CD14-positive monocyte (primary cell): ENCODE data around the gene EPS15. TPM values are rescaled to one million over a fixed set of nuclear protein-coding genes. Genes with fewer than 3 reads are reported as not detected.

Source experiments
- DNase-seq, 3 donors: peaks; one replicate each; pipeline ENCODE4 v3.0.0-alpha.2; 2011 to 2022
- H2AFZ ChIP-seq: 2 replicates; pipeline ENCODE4 v1.6.0; 2012; ENCODE audit warnings: mild to moderate bottlenecking, low read depth, low read length, inconsistent platforms; ENCODE audit not compliant: insufficient read depth, poor library complexity, severe bottlenecking
- H3K27ac ChIP-seq, 2 donors: 1 replicate in 1 of 2; 2 replicates in 1 of 2; pipeline ENCODE4 v1.5.1; 2012 to 2013; ENCODE audit warnings: low read length in 2 of 2, control low read depth in 1 of 2, inconsistent platforms in 1 of 2, low read depth in 1 of 2, mild to moderate bottlenecking in 1 of 2
- H3K27me3 ChIP-seq, 2 donors: one replicate each; pipeline versions ENCODE4 v1.6.0 to v1.6.1; 2011 to 2013; ENCODE audit warnings: low read length in 2 of 2; ENCODE audit not compliant: control insufficient read depth in 2 of 2, insufficient read depth in 2 of 2
- H3K36me3 ChIP-seq, 2 donors: replicated peaks in 1 of 2; 1 replicate in 1 of 2; 2 replicates in 1 of 2; pipeline versions ENCODE4 v1.5.1 to v1.6.1; 2012 to 2013; ENCODE audit warnings: low read length in 2 of 2, control low read depth in 1 of 2, inconsistent platforms in 1 of 2, mild to moderate bottlenecking in 1 of 2; ENCODE audit not compliant: insufficient read depth in 2 of 2, control insufficient read depth in 1 of 2
- H3K4me1 ChIP-seq, 2 donors: 1 replicate in 1 of 2; 2 replicates in 1 of 2; pipeline versions ENCODE4 v1.5.1 to v1.6.1; 2012 to 2013; ENCODE audit warnings: low read length in 2 of 2, control low read depth in 1 of 2, inconsistent platforms in 1 of 2, mild to moderate bottlenecking in 1 of 2, moderate library complexity in 1 of 2; ENCODE audit not compliant: insufficient read depth in 2 of 2, control insufficient read depth in 1 of 2
- H3K4me2 ChIP-seq: replicated peaks from 2 replicates; pipeline ENCODE3; 2012; ENCODE audit warnings: low read length, moderate library complexity, mild to moderate bottlenecking; ENCODE audit not compliant: poor library complexity, severe bottlenecking; ENCODE audit errors: extremely low read depth
- H3K4me3 ChIP-seq, 3 experiments: fragments of 200-600 bp in 1 of 3; sonication (generic) in 1 of 3; replicated peaks in 1 of 3; 1 replicate in 2 of 3; 2 replicates in 1 of 3; pipeline ENCODE4 v1.5.1; 2011 to 2013; ENCODE audit warnings: low read length in 3 of 3, mild to moderate bottlenecking in 3 of 3, control low read depth in 2 of 3, low read depth in 2 of 3, inconsistent platforms in 1 of 3, moderate library complexity in 1 of 3
- H3K79me2 ChIP-seq: 2 replicates; pipeline ENCODE4 v1.6.0; 2012; ENCODE audit warnings: mild to moderate bottlenecking, control low read depth, inconsistent platforms, low read length, moderate library complexity; ENCODE audit not compliant: insufficient read depth
- H3K9ac ChIP-seq: 2 replicates; pipeline ENCODE4 v1.6.0; 2017; ENCODE audit warnings: low read length, mild to moderate bottlenecking; ENCODE audit not compliant: insufficient read depth, poor library complexity, severe bottlenecking
- H3K9me3 ChIP-seq, 2 donors: replicated peaks in 1 of 2; 1 replicate in 1 of 2; 2 replicates in 1 of 2; pipeline versions ENCODE4 v1.5.1 to v1.6.1; 2012 to 2013; ENCODE audit warnings: low read length in 2 of 2, control low read depth in 1 of 2; ENCODE audit not compliant: control insufficient read depth in 1 of 2, insufficient read depth in 1 of 2
- H4K20me1 ChIP-seq: 2 replicates; pipeline ENCODE4 v1.6.0; 2012; ENCODE audit warnings: mild to moderate bottlenecking, low read length, control low read depth, moderate library complexity; ENCODE audit not compliant: insufficient read depth
- H3K27ac Mint-ChIP-seq, 7 donors: one replicate each; pipeline ENCODE4 v1.8.0; 2020; ENCODE audit warnings: mild to moderate bottlenecking in 7 of 7, mixed read lengths in 7 of 7, moderate library complexity in 6 of 7, inconsistent platforms in 2 of 7
- H3K27me3 Mint-ChIP-seq, 3 donors: one replicate each; pipeline ENCODE4 v1.8.0; 2021 to 2022; ENCODE audit warnings: low read depth in 3 of 3, mild to moderate bottlenecking in 3 of 3, mixed read lengths in 3 of 3, moderate library complexity in 3 of 3, inconsistent platforms in 1 of 3
- H3K36me3 Mint-ChIP-seq, 2 donors: one replicate each; pipeline ENCODE4 v1.8.0; 2020; ENCODE audit warnings: mixed read lengths in 2 of 2, inconsistent platforms in 1 of 2, mild to moderate bottlenecking in 1 of 2
- H3K4me1 Mint-ChIP-seq: one replicate; pipeline ENCODE4 v1.8.0; 2020; ENCODE audit warnings: mild to moderate bottlenecking, mixed read lengths
- H3K4me3 Mint-ChIP-seq, 2 donors: one replicate each; pipeline ENCODE4 v1.8.0; 2020; ENCODE audit warnings: mild to moderate bottlenecking in 2 of 2, mixed read lengths in 2 of 2, moderate library complexity in 1 of 2
- H3K9me3 Mint-ChIP-seq, 7 donors: one replicate each; pipeline ENCODE4 v1.8.0; 2020 to 2022; ENCODE audit warnings: mixed read lengths in 7 of 7, mild to moderate bottlenecking in 6 of 7, moderate library complexity in 6 of 7, inconsistent platforms in 2 of 7
- CTCF ChIP-seq: fragments of 200-600 bp; IDR thresholded peaks from one replicate; pipeline ENCODE4 v1.8.0; 2022; ENCODE audit warnings: antibody characterized with exemption, mild to moderate bottlenecking
- WGBS: methylation state at CpG from one replicate; pipeline ENCODE4 v1.1.5; 2013; ENCODE audit warnings: missing lambda C conversion rate; ENCODE audit not compliant: insufficient coverage; 5-methylcytosine and 5-hydroxymethylcytosine counted together
- intact Hi-C, 2 donors: fragments of 100-400 bp; cut with micrococcal nuclease; formaldehyde crosslinking; loops; one replicate each; pipeline versions ENCODE4 v1.15.0 to v1.15.1; 2023
- polyA plus RNA-seq, 3 donors: library from polyadenylated mRNA; depleted of rRNA in 1 of 3; unstranded in 2 of 3; stranded (reverse) in 1 of 3; fragments of 300-500 nt in 2 of 3; fragments of >200 nt in 1 of 3; fragmentation: Illumina TruSeq in 2 of 3; gene quantifications; 1 replicate in 2 of 3; 2 replicates in 1 of 3; pipeline ENCODE4 v1.2.3, GENCODE V29; 2012 to 2021

EPS15 gene
- polyA plus RNA-seq, 3 donors: 26.7 to 53.6 (median 36.4) TPM

- peaks cover 47 to 89% of the 10 kb centered on the region in 2 donors for H3K36me3 ChIP-seq
- H3K27me3 ChIP-seq: no peaks in the 10 kb centered on the region
- no peaks in the 10 kb centered on the region for H3K9me3 Mint-ChIP-seq
- intact Hi-C loops: no loop called here
- no peaks in the 10 kb centered on the region for H3K27me3 Mint-ChIP-seq
- peaks cover 10% of the 10 kb centered on the region for H4K20me1 ChIP-seq
- H3K4me3 ChIP-seq: no peak overlapping the region
- no peak for DNase-seq
- H3K79me2 ChIP-seq: no peaks in the 10 kb centered on the region
- peaks cover 70 to 76% of the 10 kb centered on the region in 2 donors for H3K36me3 Mint-ChIP-seq
- H3K9me3 ChIP-seq: no peaks in the 10 kb centered on the region
- H3K4me3 Mint-ChIP-seq: no peak overlapping the region
- no peak overlapping the region for H3K9ac ChIP-seq
- no peaks in the 10 kb centered on the region for H3K4me1 Mint-ChIP-seq
- TF ChIP-seq CTCF: no peak
- WGBS: 94% methylated on average over 2 of the region's 8 CpGs
- no peak overlapping the region for H2AFZ ChIP-seq
- H3K4me1 ChIP-seq: no peaks in the 10 kb centered on the region
- no peak overlapping the region for H3K27ac ChIP-seq
- peak overlapping the region in 4 of 7 donors; percentile 0 to 23 (median 14) for H3K27ac Mint-ChIP-seq
- no peak overlapping the region for H3K4me2 ChIP-seq
Observed at GRCh38 chr1:51422367-51423072, 96.5 kb downstream of the EPS15 start.

DNA sequence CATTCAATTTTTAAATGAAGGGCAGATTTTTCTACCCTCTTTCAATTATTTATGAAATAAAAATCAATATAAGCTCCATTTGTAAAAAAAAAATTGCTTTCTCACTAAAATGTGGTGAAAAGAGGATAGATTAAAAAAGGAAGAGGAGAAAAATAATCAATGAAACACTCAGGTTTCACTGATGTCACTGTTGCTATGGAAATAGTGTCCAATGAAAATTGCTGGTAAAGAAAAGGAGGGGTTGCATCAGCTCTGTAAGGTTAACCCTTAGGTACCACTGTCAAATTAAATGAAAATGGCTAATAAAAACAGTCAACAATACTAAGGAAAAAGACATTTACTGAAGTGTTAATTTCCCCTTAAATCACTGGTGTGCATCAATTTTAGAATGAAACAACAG lies 97.1 kb downstream of the EPS15 start:
- no peak overlapping the region for H3K27ac Mint-ChIP-seq
- no peaks in the 10 kb centered on the region for H3K27me3 ChIP-seq
- H4K20me1 ChIP-seq: peaks cover 13% of the 10 kb centered on the region
- H3K4me3 Mint-ChIP-seq: no peak overlapping the region
- no peak overlapping the region for H3K4me2 ChIP-seq
- DNase-seq: peak in 2 of 3 donors; percentile 22 to 47
- no peaks in the 10 kb centered on the region for H3K27me3 Mint-ChIP-seq
- H3K36me3 ChIP-seq: peaks cover 43 to 89% of the 10 kb centered on the region in 2 donors
- no peak overlapping the region for H2AFZ ChIP-seq
- no peak overlapping the region for H3K9ac ChIP-seq
- no peaks in the 10 kb centered on the region for H3K9me3 Mint-ChIP-seq
- no peak for TF ChIP-seq CTCF
- H3K4me3 ChIP-seq: no peak overlapping the region
- H3K4me1 Mint-ChIP-seq: no peaks in the 10 kb centered on the region
- H3K36me3 Mint-ChIP-seq: peaks cover 66 to 71% of the 10 kb centered on the region in 2 donors
- H3K27ac ChIP-seq: no peak overlapping the region
- H3K4me1 ChIP-seq: no peaks in the 10 kb centered on the region
- H3K9me3 ChIP-seq: no peaks in the 10 kb centered on the region
- no peaks in the 10 kb centered on the region for H3K79me2 ChIP-seq
- intact Hi-C loops: no loop called here
